Astrocyte of the cerebellum (primary cell): ENCODE data around the gene NSD2.

Experiments
- DNase-seq: peaks from one replicate; pipeline ENCODE4 v3.0.0-alpha.2; 2011; ENCODE audit warnings: low read depth
- H3K4me3 ChIP-seq: 2 replicates; pipeline ENCODE4 v1.5.1; 2011; ENCODE audit warnings: mild to moderate bottlenecking, low read depth, low read length, moderate library complexity
- CTCF ChIP-seq: IDR thresholded peaks from 2 replicates; pipeline ENCODE4 v1.5.1; 2012; ENCODE audit warnings: low read length, low read depth, moderate library complexity, mild to moderate bottlenecking; ENCODE audit errors: missing control alignments
- in situ Hi-C: cut with HindIII; loops from 2 replicates; pipeline ENCODE4 v1.10.0; 2017; ENCODE audit warnings: low sequenced_read_pairs

Gene NSD2

GRCh38 chr4:1856071-1856942, 14.9 kb upstream of the NSD2 start, which contains the start of gene LETM1:
LETM1 (minus strand) TSS chr4:1856156; CDS start chr4:1855950, 206 bp downstream.
- no peak for TF ChIP-seq CTCF
- in situ Hi-C loops, result loop anchor here (5.0 kb wide), 1 partner anchor 44 kb away; no protein-coding TSS in a partner anchor
- peak within 1 kb of the TSS; percentile 82 for H3K4me3 ChIP-seq
- peak; percentile 84 for DNase-seq

- in situ Hi-C loops, result loop anchor here (5.0 kb wide), 1 partner anchor 45 kb away; no protein-coding TSS in a partner anchor
- no peak for TF ChIP-seq CTCF
- H3K4me3 ChIP-seq, result peak overlapping the region; percentile 82
- DNase-seq, result no peak
Measured at GRCh38 chr4:1856943-1857699, 14.1 kb upstream of the NSD2 start.

GRCh38 chr4:1857931-1858330, 13.3 kb upstream of the NSD2 start:
- no peak for TF ChIP-seq CTCF
- in situ Hi-C loops, result loop anchor here (5.0 kb wide), 1 partner anchor 46 kb away; no protein-coding TSS in a partner anchor
- DNase-seq, result no peak
- no peak overlapping the region for H3K4me3 ChIP-seq

GRCh38 chr4:1859389-1859753, 11.8 kb upstream of the NSD2 start:
- TF ChIP-seq CTCF, result no peak
- in situ Hi-C loops, result loop anchor here (5.0 kb wide), 1 partner anchor 47 kb away; no protein-coding TSS in a partner anchor
- H3K4me3 ChIP-seq, result no peak overlapping the region
- no peak for DNase-seq

GRCh38 chr4:1862055-1862911, 8.9 kb upstream of the NSD2 start:
- no peak for DNase-seq
- TF ChIP-seq CTCF, result no peak
- no peak overlapping the region for H3K4me3 ChIP-seq
- in situ Hi-C loops, result no loop called here

- no peak overlapping the region for H3K4me3 ChIP-seq
- in situ Hi-C loops, result no loop called here
- no peak for TF ChIP-seq CTCF
- no peak for DNase-seq
Measured at GRCh38 chr4:1862961-1863296, 8.3 kb upstream of the NSD2 start.
